ENCODE measurements around the gene COL4A3.

COL4A3 gene

GRCh38 chr2:227177592-227178336 is 13.3 kb downstream of the COL4A3 start:
- no peak overlapping the region for H3K4me3 ChIP-seq (ENCODE audit: low read depth, low read length)
- no peaks in the 10 kb centered on the region for H3K9me3 ChIP-seq (ENCODE audit: severe bottlenecking)
- TF ChIP-seq CTCF (IDR thresholded peaks at IDR 0.05; ENCODE audit: low read depth, low read length): no peak
- H3K27me3 ChIP-seq (ENCODE audit: insufficient read depth, low read depth, severe bottlenecking): no peaks in the 10 kb centered on the region
- H3K36me3 ChIP-seq: no peaks in the 10 kb centered on the region
- DNase-seq: no peak
- H3K27ac ChIP-seq: no peak overlapping the region

GRCh38 chr2:227179988-227180685 is 15.7 kb downstream of the COL4A3 start:
- H3K4me3 ChIP-seq (ENCODE audit: low read depth, low read length): no peak overlapping the region
- no peaks in the 10 kb centered on the region for H3K27me3 ChIP-seq (ENCODE audit: insufficient read depth, low read depth, severe bottlenecking)
- no peak for DNase-seq
- TF ChIP-seq CTCF (IDR thresholded peaks at IDR 0.05; ENCODE audit: low read depth, low read length): no peak
- no peak overlapping the region for H3K27ac ChIP-seq
- no peaks in the 10 kb centered on the region for H3K36me3 ChIP-seq
- H3K9me3 ChIP-seq (ENCODE audit: severe bottlenecking): no peaks in the 10 kb centered on the region

- no peak for TF ChIP-seq CTCF (IDR thresholded peaks at IDR 0.05; ENCODE audit: low read depth, low read length)
- Histone ChIP-seq H3K36me3 (no peaks in the 10 kb centered on the region), H3K27ac (no peak overlapping the region), H3K4me3 (ENCODE audit: low read depth, low read length) (no peak overlapping the region), H3K9me3 (ENCODE audit: severe bottlenecking) (no peaks in the 10 kb centered on the region), H3K27me3 (ENCODE audit: insufficient read depth, low read depth, severe bottlenecking) (no peaks in the 10 kb centered on the region)
- DNase-seq: no peak
Observed at GRCh38 chr2:227180770-227181169, 16.3 kb downstream of the COL4A3 start.

GRCh38 chr2:227182765-227183164 is 18.3 kb downstream of the COL4A3 start:
- no peak for TF ChIP-seq CTCF (IDR thresholded peaks at IDR 0.05; ENCODE audit: low read depth, low read length)
- DNase-seq: no peak
- no peak overlapping the region for H3K27ac ChIP-seq
- H3K4me3 ChIP-seq (ENCODE audit: low read depth, low read length): no peak overlapping the region
- no peaks in the 10 kb centered on the region for H3K27me3 ChIP-seq (ENCODE audit: insufficient read depth, low read depth, severe bottlenecking)
- no peaks in the 10 kb centered on the region for H3K9me3 ChIP-seq (ENCODE audit: severe bottlenecking)
- H3K36me3 ChIP-seq: no peaks in the 10 kb centered on the region

- no peak for TF ChIP-seq CTCF (IDR thresholded peaks at IDR 0.05; ENCODE audit: low read depth, low read length)
- no peak overlapping the region for H3K4me3 ChIP-seq (ENCODE audit: low read depth, low read length)
- no peak overlapping the region for H3K27ac ChIP-seq
- H3K9me3 ChIP-seq (ENCODE audit: severe bottlenecking): no peaks in the 10 kb centered on the region
- H3K27me3 ChIP-seq (ENCODE audit: insufficient read depth, low read depth, severe bottlenecking): no peaks in the 10 kb centered on the region
- no peak for DNase-seq
- no peaks in the 10 kb centered on the region for H3K36me3 ChIP-seq
Observed at GRCh38 chr2:227183657-227184367, 19.4 kb downstream of the COL4A3 start.

Data from WERI-Rb-1 (cell line).